ENCODE measurements around the gene FBXL4. TPM values are rescaled to one million over a fixed set of nuclear protein-coding genes. Genes with fewer than 3 reads are reported as not detected.

Gene FBXL4
- polyA plus RNA-seq, result 5.5 and 10.2 TPM in 2 replicates

GRCh38 chr6:98947411-98948292 is at the start of gene FBXL4:
Gene FBXL4, minus strand, starts transcription at chr6:98947946. Its CDS starts 20,958 bp downstream, at chr6:98926988.

GRCh38 chr6:98834060-98835031 is 113.4 kb downstream of the FBXL4 start, which contains the start of gene POU3F2:
Gene POU3F2, plus strand, starts transcription at chr6:98834574. Its CDS starts 300 bp downstream, at chr6:98834874.

Other genes starting within 250 kb of the FBXL4 start
- gene POU3F2, start 113.4 kb downstream of the FBXL4 start, polyA plus RNA-seq, result 1.7 and 2.4 TPM in 2 replicates